H9 (cell line): ENCODE data around the gene PLCH2. TPM values are rescaled to one million over a fixed set of nuclear protein-coding genes. Genes with fewer than 3 reads are reported as not detected.

ENCODE experiments used
- DNase-seq: peaks from one replicate; pipeline ENCODE4 v3.0.0-alpha.2; 2017
- H2AFZ ChIP-seq: one replicate; pipeline ENCODE4 v1.6.1; 2013; ENCODE audit warnings: mild to moderate bottlenecking, low read length, control low read depth, moderate library complexity
- H2AK5ac ChIP-seq: 2 replicates; pipeline ENCODE4 v1.6.1; 2013; ENCODE audit warnings: low read length, control low read depth, mixed read lengths; ENCODE audit not compliant: insufficient read length
- H2BK120ac ChIP-seq: one replicate; pipeline ENCODE4 v1.6.1; 2013; ENCODE audit warnings: low read depth, mild to moderate bottlenecking, low read length, control low read depth, inconsistent platforms; ENCODE audit not compliant: poor library complexity, severe bottlenecking
- H2BK12ac ChIP-seq: 2 replicates; pipeline ENCODE4 v1.6.1; 2013; ENCODE audit warnings: low read length, control low read depth, mixed read lengths, low read depth; ENCODE audit not compliant: insufficient read length
- H2BK15ac ChIP-seq: 2 replicates; pipeline ENCODE4 v1.6.1; 2013; ENCODE audit warnings: low read depth, low read length, control low read depth
- H2BK20ac ChIP-seq: one replicate; pipeline ENCODE4 v1.6.1; 2013; ENCODE audit warnings: low read depth, mild to moderate bottlenecking, low read length, control low read depth, inconsistent platforms; ENCODE audit not compliant: poor library complexity, severe bottlenecking
- H2BK5ac ChIP-seq: 2 replicates; pipeline ENCODE4 v1.6.1; 2013; ENCODE audit warnings: low read length, control low read depth, mixed read lengths; ENCODE audit not compliant: insufficient read length
- H3K14ac ChIP-seq: 2 replicates; pipeline ENCODE4 v1.6.1; 2013; ENCODE audit warnings: low read length, control low read depth; ENCODE audit not compliant: insufficient read depth
- H3K18ac ChIP-seq: 2 replicates; pipeline ENCODE4 v1.6.1; 2013; ENCODE audit warnings: low read depth, mild to moderate bottlenecking, mixed read lengths, low read length, control low read depth; ENCODE audit not compliant: insufficient read length
- H3K23ac ChIP-seq: 2 replicates; pipeline ENCODE4 v1.6.1; 2013; ENCODE audit warnings: low read length, control low read depth, mixed read lengths, low read depth; ENCODE audit not compliant: insufficient read length
- H3K23me2 ChIP-seq: 2 replicates; pipeline ENCODE4 v1.6.1; 2013; ENCODE audit warnings: low read depth, mild to moderate bottlenecking, mixed read lengths, low read length, control low read depth; ENCODE audit not compliant: insufficient read length, poor library complexity, severe bottlenecking
- H3K27ac ChIP-seq: 2 replicates; pipeline ENCODE4 v1.5.1; 2013; ENCODE audit warnings: low read length, control low read depth, mixed read lengths, low read depth; ENCODE audit not compliant: insufficient read length
- H3K27me3 ChIP-seq: 2 replicates; pipeline ENCODE4 v1.6.1; 2013; ENCODE audit warnings: low read length, control low read depth, inconsistent platforms; ENCODE audit not compliant: insufficient read depth
- H3K4ac ChIP-seq: 2 replicates; pipeline ENCODE4 v1.6.1; 2013; ENCODE audit warnings: low read depth, mild to moderate bottlenecking, control low read depth, inconsistent platforms, low read length, moderate library complexity
- H3K4me1 ChIP-seq: 2 replicates; pipeline ENCODE4 v1.6.1; 2013; ENCODE audit warnings: low read length, control low read depth, inconsistent platforms; ENCODE audit not compliant: insufficient read depth
- H3K4me2 ChIP-seq: 2 replicates; pipeline ENCODE4 v1.6.1; 2013; ENCODE audit warnings: low read length, control low read depth, mixed read lengths; ENCODE audit not compliant: insufficient read length, insufficient read depth
- H3K56ac ChIP-seq: 2 replicates; pipeline ENCODE4 v1.6.1; 2013; ENCODE audit warnings: low read depth, mild to moderate bottlenecking, mixed read lengths, low read length, control low read depth; ENCODE audit not compliant: insufficient read length
- H3K79me1 ChIP-seq: 2 replicates; pipeline ENCODE4 v1.6.1; 2013; ENCODE audit warnings: low read depth, mild to moderate bottlenecking, moderate library complexity, low read length, control low read depth, inconsistent platforms; ENCODE audit not compliant: insufficient read depth, poor library complexity, severe bottlenecking
- H3K79me2 ChIP-seq: 2 replicates; pipeline ENCODE4 v1.6.1; 2013; ENCODE audit warnings: low read length, control low read depth, inconsistent platforms; ENCODE audit not compliant: insufficient read depth
- H3K9ac ChIP-seq: 2 replicates; pipeline ENCODE4 v1.6.1; 2013; ENCODE audit warnings: low read length, control low read depth, mixed read lengths; ENCODE audit not compliant: insufficient read length; ENCODE audit errors: extremely low read depth
- H3K9me3 ChIP-seq: one replicate; pipeline ENCODE4 v1.6.1; 2013; ENCODE audit warnings: low read depth, low read length, inconsistent platforms; ENCODE audit not compliant: control insufficient read depth
- H3T11ph ChIP-seq: one replicate; pipeline ENCODE4 v1.6.1; 2013; ENCODE audit warnings: mild to moderate bottlenecking, low read length, control low read depth, inconsistent platforms
- H4K20me1 ChIP-seq: one replicate; pipeline ENCODE4 v1.6.1; 2013; ENCODE audit not compliant: control insufficient read depth, insufficient read length, insufficient read depth
- H4K5ac ChIP-seq: 2 replicates; pipeline ENCODE4 v1.6.1; 2013; ENCODE audit warnings: low read depth, mild to moderate bottlenecking, mixed read lengths, low read length, control low read depth; ENCODE audit not compliant: insufficient read length
- H4K8ac ChIP-seq: replicated peaks from 2 replicates; pipeline ENCODE4 v1.6.1; 2013; ENCODE audit warnings: low read length, control low read depth, mixed read lengths, low read depth; ENCODE audit not compliant: insufficient read length
- H4K91ac ChIP-seq: 2 replicates; pipeline ENCODE4 v1.6.1; 2013; ENCODE audit warnings: low read depth, mild to moderate bottlenecking, moderate library complexity, mixed read lengths, low read length, control low read depth; ENCODE audit not compliant: insufficient read length
- H3K27ac Mint-ChIP-seq, 3 experiments: 2 replicates in 2 of 3; 3 replicates in 1 of 3; pipeline ENCODE4 v1.8.0; 2020 to 2021; ENCODE audit warnings: mixed read lengths in 3 of 3, mild to moderate bottlenecking in 1 of 3, moderate library complexity in 1 of 3
- H3K27me3 Mint-ChIP-seq: 2 replicates; pipeline ENCODE4 v1.8.0; 2021; ENCODE audit warnings: low read depth, mild to moderate bottlenecking, moderate library complexity, mixed read lengths
- H3K36me3 Mint-ChIP-seq, 3 experiments: 2 replicates in 2 of 3; 3 replicates in 1 of 3; pipeline ENCODE4 v1.8.0; 2020 to 2021; ENCODE audit warnings: low read depth in 3 of 3, mixed read lengths in 3 of 3; ENCODE audit not compliant: insufficient read depth in 1 of 3
- H3K4me1 Mint-ChIP-seq, 2 experiments: 2 replicates each; pipeline ENCODE4 v1.8.0; 2020; ENCODE audit warnings: mixed read lengths in 2 of 2
- H3K4me3 Mint-ChIP-seq, 2 experiments: 2 replicates in 1 of 2; 3 replicates in 1 of 2; pipeline ENCODE4 v1.8.0; 2020 to 2021; ENCODE audit warnings: mild to moderate bottlenecking in 2 of 2, mixed read lengths in 2 of 2, moderate library complexity in 1 of 2
- H3K9me3 Mint-ChIP-seq, 2 experiments: 2 replicates in 1 of 2; 3 replicates in 1 of 2; pipeline ENCODE4 v1.8.0; 2020; ENCODE audit warnings: mild to moderate bottlenecking in 2 of 2, mixed read lengths in 2 of 2, moderate library complexity in 1 of 2
- WGBS: extraction: QIAGEN DNeasy Blood & Tissue Kit; methylation state at CpG from one replicate; pipeline ENCODE4 v1.1.7; 2013; ENCODE audit warnings: missing lambda C conversion rate, low lambda C conversion rate, mixed read lengths; ENCODE audit not compliant: insufficient read length; ENCODE audit errors: extremely low coverage; 5-methylcytosine and 5-hydroxymethylcytosine counted together
- total RNA-seq: library from RNA; stranded (reverse); gene quantifications from 2 replicates; pipeline ENCODE4 v1.2.1, GENCODE V29; 2021
- TF ChIP-seq, protein P1 (sequence below): fragments of 200-600 bp; sonication (generic); conservative IDR thresholded peaks from 3 replicates; pipeline ENCODE4 v1.8.0; 2021; ENCODE audit warnings: antibody characterized with exemption, mild to moderate bottlenecking

Gene PLCH2
- total RNA-seq, 1 experiment from 2014 or later: 0.09 TPM

DNA sequence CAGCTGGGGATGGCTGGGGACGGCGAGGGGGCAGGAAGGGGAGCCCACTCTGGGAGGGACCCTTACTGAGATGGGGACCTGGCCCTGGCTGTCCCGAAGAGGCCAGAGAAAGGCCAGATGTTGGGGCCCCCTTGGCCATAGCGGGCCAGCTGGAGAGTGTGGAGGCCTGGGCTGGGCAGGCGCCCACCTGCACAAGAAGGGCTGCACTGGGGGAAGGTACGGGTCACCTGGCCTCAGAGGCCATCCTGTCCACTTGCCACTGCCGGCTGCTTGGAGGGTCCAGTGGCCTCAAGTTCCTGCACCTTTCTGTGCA lies 5.0 kb upstream of the PLCH2 start:
- no peak overlapping the region for H2BK12ac ChIP-seq
- TF ChIP-seq, protein P1, sequence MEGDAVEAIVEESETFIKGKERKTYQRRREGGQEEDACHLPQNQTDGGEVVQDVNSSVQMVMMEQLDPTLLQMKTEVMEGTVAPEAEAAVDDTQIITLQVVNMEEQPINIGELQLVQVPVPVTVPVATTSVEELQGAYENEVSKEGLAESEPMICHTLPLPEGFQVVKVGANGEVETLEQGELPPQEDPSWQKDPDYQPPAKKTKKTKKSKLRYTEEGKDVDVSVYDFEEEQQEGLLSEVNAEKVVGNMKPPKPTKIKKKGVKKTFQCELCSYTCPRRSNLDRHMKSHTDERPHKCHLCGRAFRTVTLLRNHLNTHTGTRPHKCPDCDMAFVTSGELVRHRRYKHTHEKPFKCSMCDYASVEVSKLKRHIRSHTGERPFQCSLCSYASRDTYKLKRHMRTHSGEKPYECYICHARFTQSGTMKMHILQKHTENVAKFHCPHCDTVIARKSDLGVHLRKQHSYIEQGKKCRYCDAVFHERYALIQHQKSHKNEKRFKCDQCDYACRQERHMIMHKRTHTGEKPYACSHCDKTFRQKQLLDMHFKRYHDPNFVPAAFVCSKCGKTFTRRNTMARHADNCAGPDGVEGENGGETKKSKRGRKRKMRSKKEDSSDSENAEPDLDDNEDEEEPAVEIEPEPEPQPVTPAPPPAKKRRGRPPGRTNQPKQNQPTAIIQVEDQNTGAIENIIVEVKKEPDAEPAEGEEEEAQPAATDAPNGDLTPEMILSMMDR: no peak
- no peak overlapping the region for H3K4me2 ChIP-seq
- H3K79me2 ChIP-seq: no peaks in the 10 kb centered on the region
- H2BK120ac ChIP-seq: no peak overlapping the region
- no peak overlapping the region for H3K23ac ChIP-seq
- peaks cover 12% of the 10 kb centered on the region for H3K27me3 Mint-ChIP-seq
- no peak overlapping the region for H4K91ac ChIP-seq
- H4K8ac ChIP-seq: no peak overlapping the region
- H2BK20ac ChIP-seq: no peak overlapping the region
- no peak overlapping the region for H3K18ac ChIP-seq
- no peaks in the 10 kb centered on the region for H3K9me3 ChIP-seq
- no peak overlapping the region for H2AFZ ChIP-seq
- H3K27me3 ChIP-seq: no peaks in the 10 kb centered on the region
- H3K9ac ChIP-seq: no peak overlapping the region
- H3K4me1 Mint-ChIP-seq: peaks cover 0 to 7% of the 10 kb centered on the region in 2 experiments; a peak in 1 of 4 replicates
- H3K14ac ChIP-seq: no peak overlapping the region
- no peak overlapping the region for H3K56ac ChIP-seq
- H3K4me3 Mint-ChIP-seq: no peak overlapping the region
- no peak for DNase-seq
- H2BK15ac ChIP-seq: no peak overlapping the region
- peaks cover 3% of the 10 kb centered on the region for H4K20me1 ChIP-seq
- no peak overlapping the region for H2AK5ac ChIP-seq
- no peaks in the 10 kb centered on the region for H3K23me2 ChIP-seq
- H3K4me1 ChIP-seq: no peaks in the 10 kb centered on the region
- no peak overlapping the region for H3K27ac ChIP-seq
- H3T11ph ChIP-seq: no peak overlapping the region
- H3K79me1 ChIP-seq: no peaks in the 10 kb centered on the region
- no CpG with 5 or more reads among the region's 7 CpGs for WGBS
- no peak overlapping the region for H4K5ac ChIP-seq
- no peak overlapping the region for H3K4ac ChIP-seq
- H3K36me3 Mint-ChIP-seq: no peaks in the 10 kb centered on the region
- no peaks in the 10 kb centered on the region for H3K9me3 Mint-ChIP-seq
- H3K27ac Mint-ChIP-seq: no peak overlapping the region
- no peak overlapping the region for H2BK5ac ChIP-seq
